ENCODE results near the gene MISP. TPM values are rescaled to one million over a fixed set of nuclear protein-coding genes. Genes with fewer than 3 reads are reported as not detected.

Gene MISP
- total and polyA plus RNA-seq, 2 of the 4 experiments (the other 2 are of a cell fraction), result not detected

DNA sequence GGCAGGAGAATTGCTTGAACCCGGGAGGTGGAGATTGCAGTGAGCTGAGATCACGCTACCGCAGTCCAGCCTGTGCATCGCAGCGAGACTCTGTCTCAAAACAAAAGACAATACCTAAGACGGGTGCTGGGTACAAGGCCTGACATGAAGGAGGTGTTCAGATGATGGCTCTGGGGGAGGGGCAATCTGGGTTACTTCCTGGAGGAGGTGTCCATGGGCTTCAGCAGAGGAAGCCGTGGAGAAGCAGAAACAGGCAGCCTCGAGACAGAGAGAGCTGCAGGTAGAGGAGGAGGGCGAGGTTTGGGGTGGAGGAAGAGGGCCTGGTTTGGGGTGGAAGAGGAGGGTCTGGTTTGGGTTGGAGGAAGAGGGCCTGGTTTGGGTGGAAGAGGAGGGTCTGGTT lies 3.6 kb downstream of the MISP start (continued):
- TF ChIP-seq FOS (IDR thresholded peaks at IDR 0.05; ENCODE audit: low read depth, low read length) (no peak), MAFK (IDR thresholded peaks at IDR 0.05; ENCODE audit: low read depth, low read length) (no peak), CHD1 (IDR thresholded peaks at IDR 0.05; ENCODE audit: low read depth, low read length) (no peak), BHLHE40 (IDR thresholded peaks at IDR 0.05; ENCODE audit: low read depth, low read length) (no peak), SMC3 (IDR thresholded peaks at IDR 0.05; ENCODE audit: low read depth, low read length) (no peak), RCOR1 (IDR thresholded peaks at IDR 0.05; ENCODE audit: insufficient replicate concordance, low read length) (no peak)

DNA sequence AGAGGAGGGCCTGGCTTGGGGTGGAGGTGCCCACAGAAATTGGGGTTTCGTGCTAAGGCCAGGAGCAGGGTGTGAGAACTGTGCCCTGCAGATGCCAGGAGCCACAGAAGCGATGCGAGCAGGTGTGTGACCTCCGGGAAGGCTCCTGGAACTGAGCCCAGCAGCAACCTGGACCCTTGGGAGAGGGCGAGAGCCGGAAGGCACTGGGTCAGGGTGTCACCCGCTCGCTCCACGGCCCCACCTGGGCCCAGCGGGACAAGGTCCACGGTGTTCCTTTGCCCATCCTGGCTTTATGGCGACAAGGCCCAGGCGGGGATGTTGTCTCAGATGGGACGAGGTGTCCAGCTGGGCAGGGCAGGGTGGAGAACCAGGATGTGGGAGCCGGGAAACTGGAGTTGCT lies 4.2 kb downstream of the MISP start:
- Histone ChIP-seq H3K18ac (ENCODE audit: low read depth, low read length) (no peak overlapping the region), H3K27me3 (ENCODE audit: control insufficient read depth, insufficient read depth, low read length) (no peaks in the 10 kb centered on the region; the same call in 1 of the 2 replicates), H2BK20ac (ENCODE audit: low read depth, low read length) (no peak overlapping the region), H2BK15ac (ENCODE audit: low read depth, low read length) (no peak overlapping the region), H3K4me3 (ENCODE audit: insufficient read depth, low read depth, low read length) (no peak overlapping the region), H3K36me3 (ENCODE audit: control insufficient read depth, insufficient read depth, low read length) (no peaks in the 10 kb centered on the region), H2AFZ (replicated peaks; ENCODE audit: low read length, poor library complexity) (no peak overlapping the region), H3K9ac (ENCODE audit: low read depth, low read length) (no peak overlapping the region), H3K27ac (ENCODE audit: insufficient read depth, low read length) (no peak overlapping the region), H3K9me1 (ENCODE audit: insufficient read depth, low read length) (peaks cover 7% of the 10 kb centered on the region; the same call in 1 of the 2 replicates), H2BK5ac (ENCODE audit: low read depth, low read length, poor library complexity, severe bottlenecking) (no peak overlapping the region), H3K14ac (replicated peaks; ENCODE audit: low read depth, low read length) (no peak overlapping the region), H2AK9ac (replicated peaks; ENCODE audit: low read depth, low read length, poor library complexity) (no peak overlapping the region), H4K91ac (ENCODE audit: insufficient read depth, low read depth, low read length) (no peak overlapping the region), H3K4me1 (ENCODE audit: control insufficient read depth, insufficient read depth, low read length) (peaks cover 15% of the 10 kb centered on the region), H3K56ac (ENCODE audit: extremely low read depth, insufficient read depth, low read length) (no peak overlapping the region), H3K79me1 (ENCODE audit: low read depth in 1 of 2, low read length in 2 of 2) (no peaks in the 10 kb centered on the region), H4K5ac (ENCODE audit: low read depth, low read length) (no peak overlapping the region), H4K8ac (ENCODE audit: low read depth in 2 of 2, low read length in 2 of 2) (no peak overlapping the region), H4K20me1 (ENCODE audit: insufficient read depth, low read length) (0 out of 2 replicates have a peak, but pooled peaks cover 3% of the 10 kb centered on the region), H3K9me3 (ENCODE audit: control insufficient read depth, insufficient read depth, low read length) (peaks cover 11% of the 10 kb centered on the region; the same call in 1 of the 2 replicates), H3K4me2 (ENCODE audit: low read depth, low read length) (no peak overlapping the region), H2BK120ac (ENCODE audit: low read depth, low read length) (no peak overlapping the region), H2AK5ac (ENCODE audit: low read depth, low read length) (peak overlapping the region; percentile 39), H3K4ac (ENCODE audit: low read depth, low read length) (no peak overlapping the region), H3K23ac (ENCODE audit: low read depth, low read length) (no peak overlapping the region)
- POLR2A ChIA-PET (ENCODE audit: unreplicated experiment), result no interaction called here
- in situ Hi-C loops (cut with MboI; ENCODE audit: low sequenced_read_pairs), result no loop called here
- ATAC-seq (ENCODE audit: low read depth) (no peak), DNase-seq (no peak)
- TF ChIP-seq NFE2L2 (IDR thresholded peaks at IDR 0.05; ENCODE audit: low read depth, low read length) (no peak), USF2 (IDR thresholded peaks at IDR 0.05; ENCODE audit: low read depth, low read length) (no peak), CHD1 (IDR thresholded peaks at IDR 0.05; ENCODE audit: low read depth, low read length) (no peak), POLR2A (IDR thresholded peaks at IDR 0.05; ENCODE audit: low read depth, low read length) (no peak), MXI1 (IDR thresholded peaks at IDR 0.05; ENCODE audit: borderline replicate concordance, low read depth, low read length) (no peak), RAD21 (IDR thresholded peaks at IDR 0.05; ENCODE audit: low read length) (no peak), FOS (IDR thresholded peaks at IDR 0.05; ENCODE audit: low read depth, low read length) (no peak), MAFK (IDR thresholded peaks at IDR 0.05; ENCODE audit: low read depth, low read length) (no peak), BHLHE40 (IDR thresholded peaks at IDR 0.05; ENCODE audit: low read depth, low read length) (no peak)
- BruUV-seq (replicated peaks), result no TSS peak
- CTCF ChIA-PET, result no interaction called here
- intact Hi-C loops (cut with micrococcal nuclease), result no loop called here
- 99% methylated on average over 8 of the region's 15 CpGs; no CpG with 5 or more reads in 1 of the 2 experiments for WGBS, 2 experiments (ENCODE audit: extremely low coverage in 2 of 2, insufficient read length in 1 of 2)
- dilution Hi-C loops (cut with HindIII; ENCODE audit: low sequenced_read_pairs, unreplicated experiment), result no loop called here
